ENCODE measurements around the gene FOSL2.

The FOSL2 gene

GRCh38 chr2:28392297-28393113 lies at the start of gene FOSL2:
TSS of gene FOSL2 (plus strand) at chr2:28392858. CDS start at chr2:28393721, 863 bp downstream.
- Mint-ChIP-seq H3K4me1 (peaks cover 32% of the 10 kb centered on the region), H3K27me3 (no peaks in the 10 kb centered on the region), H3K4me3 (peak within 1 kb of the TSS; percentile 88 to 91), H3K27ac (peak within 1 kb of the TSS; percentile 90 to 94), H3K9me3 (no peaks in the 10 kb centered on the region)
- DNase-seq (peak; percentile 95 to 97), ATAC-seq (peak; percentile 83)

GRCh38 chr2:28343184-28343942 lies 49.3 kb upstream of the FOSL2 start:
- DNase-seq, result no peak
- Mint-ChIP-seq H3K9me3 (no peaks in the 10 kb centered on the region), H3K27ac (no peak overlapping the region), H3K4me1 (peaks cover 19% of the 10 kb centered on the region), H3K27me3 (no peaks in the 10 kb centered on the region), H3K4me3 (no peak overlapping the region)
- ATAC-seq, result no peak

- H3K9me3 Mint-ChIP-seq, result no peaks in the 10 kb centered on the region
- no peak overlapping the region for H3K4me3 Mint-ChIP-seq
- H3K4me1 Mint-ChIP-seq, result peaks cover 27% of the 10 kb centered on the region
- H3K27me3 Mint-ChIP-seq, result no peaks in the 10 kb centered on the region
- peak overlapping the region in 1 of 2 donors; percentile 54 for H3K27ac Mint-ChIP-seq
- no peak for ATAC-seq
- DNase-seq, result no peak
Measured at GRCh38 chr2:28343971-28344715, 48.5 kb upstream of the FOSL2 start.

- ATAC-seq, result no peak
- Mint-ChIP-seq H3K9me3 (no peaks in the 10 kb centered on the region), H3K27me3 (no peaks in the 10 kb centered on the region), H3K4me3 (no peak overlapping the region), H3K27ac (no peak overlapping the region), H3K4me1 (peaks cover 31% of the 10 kb centered on the region)
- DNase-seq, result no peak
Measured at GRCh38 chr2:28344756-28345373, 47.8 kb upstream of the FOSL2 start.

GRCh38 chr2:28345619-28346018 lies 47.0 kb upstream of the FOSL2 start:
- no peak overlapping the region for H3K4me3 Mint-ChIP-seq
- H3K27ac Mint-ChIP-seq, result peak overlapping the region in 1 of 2 donors; percentile 47
- no peaks in the 10 kb centered on the region for H3K27me3 Mint-ChIP-seq
- H3K9me3 Mint-ChIP-seq, result no peaks in the 10 kb centered on the region
- DNase-seq (no peak), ATAC-seq (no peak)
- H3K4me1 Mint-ChIP-seq, result peaks cover 32% of the 10 kb centered on the region

GRCh38 chr2:28346587-28346986 lies 46.1 kb upstream of the FOSL2 start:
- Mint-ChIP-seq H3K27ac (peak overlapping the region in 1 of 2 donors; percentile 85), H3K4me1 (peaks cover 41% of the 10 kb centered on the region)

GRCh38 chr2:28347193-28347592 lies 45.5 kb upstream of the FOSL2 start:
- no peaks in the 10 kb centered on the region for H3K27me3 Mint-ChIP-seq
- H3K4me1 Mint-ChIP-seq, result peaks cover 45% of the 10 kb centered on the region
- ATAC-seq (no peak), DNase-seq (no peak)
- H3K9me3 Mint-ChIP-seq, result no peaks in the 10 kb centered on the region
- peak overlapping the region; percentile 46 to 60 for H3K4me3 Mint-ChIP-seq
- H3K27ac Mint-ChIP-seq, result peak overlapping the region in 1 of 2 donors; percentile 66

More at GRCh38 chr2:28346587-28346986, 46.1 kb upstream of the FOSL2 start:
- H3K4me3 Mint-ChIP-seq, result peak overlapping the region in 1 of 2 donors; percentile 39
- DNase-seq (no peak), ATAC-seq (no peak)
- H3K27me3 Mint-ChIP-seq, result no peaks in the 10 kb centered on the region
- H3K9me3 Mint-ChIP-seq, result no peaks in the 10 kb centered on the region

GRCh38 chr2:28347596-28347995 lies 45.1 kb upstream of the FOSL2 start:
- H3K4me1 Mint-ChIP-seq, result peaks cover 49% of the 10 kb centered on the region
- H3K27me3 Mint-ChIP-seq, result no peaks in the 10 kb centered on the region
- H3K9me3 Mint-ChIP-seq, result no peaks in the 10 kb centered on the region
- DNase-seq (no peak), ATAC-seq (no peak)
- H3K27ac Mint-ChIP-seq, result peak overlapping the region; percentile 66
- peak overlapping the region; percentile 58 to 60 for H3K4me3 Mint-ChIP-seq

- ATAC-seq (peak; percentile 92), DNase-seq (peak; percentile 39 to 83)
- H3K4me1 Mint-ChIP-seq, result peaks cover 54% of the 10 kb centered on the region
- no peaks in the 10 kb centered on the region for H3K27me3 Mint-ChIP-seq
- H3K9me3 Mint-ChIP-seq, result no peaks in the 10 kb centered on the region
- H3K4me3 Mint-ChIP-seq, result peak overlapping the region; percentile 58 to 60
- H3K27ac Mint-ChIP-seq, result peak overlapping the region; percentile 46 to 66
Measured at GRCh38 chr2:28348149-28348567, 44.5 kb upstream of the FOSL2 start.

- no peak for DNase-seq
- Mint-ChIP-seq H3K4me3 (peak overlapping the region in 1 of 2 donors; percentile 58), H3K27me3 (no peaks in the 10 kb centered on the region), H3K4me1 (peaks cover 54% of the 10 kb centered on the region), H3K9me3 (no peaks in the 10 kb centered on the region), H3K27ac (peak overlapping the region; percentile 60 to 67)
- no peak for ATAC-seq
Measured at GRCh38 chr2:28348921-28349320, 43.7 kb upstream of the FOSL2 start.

- H3K27me3 Mint-ChIP-seq, result no peaks in the 10 kb centered on the region
- H3K27ac Mint-ChIP-seq, result no peak overlapping the region
- no peaks in the 10 kb centered on the region for H3K9me3 Mint-ChIP-seq
- DNase-seq (no peak), ATAC-seq (no peak)
- H3K4me1 Mint-ChIP-seq, result peaks cover 54% of the 10 kb centered on the region
- no peak overlapping the region for H3K4me3 Mint-ChIP-seq
Measured at GRCh38 chr2:28349546-28350165, 43.0 kb upstream of the FOSL2 start.

GRCh38 chr2:28350196-28350595 lies 42.5 kb upstream of the FOSL2 start:
- H3K9me3 Mint-ChIP-seq, result no peaks in the 10 kb centered on the region
- peaks cover 58% of the 10 kb centered on the region for H3K4me1 Mint-ChIP-seq
- peak overlapping the region in 1 of 2 donors; percentile 6 for H3K27ac Mint-ChIP-seq
- no peak overlapping the region for H3K4me3 Mint-ChIP-seq
- DNase-seq, result no peak
- ATAC-seq, result no peak
- no peaks in the 10 kb centered on the region for H3K27me3 Mint-ChIP-seq

- H3K27ac Mint-ChIP-seq, result no peak overlapping the region
- peaks cover 63% of the 10 kb centered on the region for H3K4me1 Mint-ChIP-seq
- H3K27me3 Mint-ChIP-seq, result no peaks in the 10 kb centered on the region
- DNase-seq (no peak), ATAC-seq (no peak)
- H3K4me3 Mint-ChIP-seq, result peak overlapping the region in 1 of 2 donors; percentile 15
- H3K9me3 Mint-ChIP-seq, result no peaks in the 10 kb centered on the region
Measured at GRCh38 chr2:28350791-28351285, 41.8 kb upstream of the FOSL2 start.

GRCh38 chr2:28351621-28352020 lies 41.0 kb upstream of the FOSL2 start:
- DNase-seq (no peak), ATAC-seq (peak; percentile 16)
- H3K27me3 Mint-ChIP-seq, result no peaks in the 10 kb centered on the region
- H3K9me3 Mint-ChIP-seq, result no peaks in the 10 kb centered on the region
- H3K4me1 Mint-ChIP-seq, result peaks cover 69% of the 10 kb centered on the region
- H3K27ac Mint-ChIP-seq, result no peak overlapping the region
- H3K4me3 Mint-ChIP-seq, result no peak overlapping the region

Measured in stimulated activated naive CD8-positive, alpha-beta T cell treated with anti-CD3 and anti-CD28 coated beads, Interleukin-15, amount 100 ng/mL, for 72 hours (primary cell).